Ovary (tissue), 9 donors: ENCODE data around the gene GPC1. TPM values are rescaled to one million over a fixed set of nuclear protein-coding genes. Genes with fewer than 3 reads are reported as not detected.

ENCODE experiments used
- DNase-seq, 5 donors: peaks; one replicate each; pipeline ENCODE4 v3.0.0-alpha.2; 2019 to 2020
- H3K27ac ChIP-seq, 2 donors: fragments of 200-600 bp; one replicate each; pipeline versions ENCODE4 v1.5.1 to v1.8.0; 2019 to 2022
- H3K27me3 ChIP-seq: fragments of 200-600 bp; one replicate; pipeline ENCODE4 v1.8.0; 2022
- H3K36me3 ChIP-seq: fragments of 200-600 bp; sonication (generic); one replicate; pipeline ENCODE4 v1.5.1; 2019
- H3K4me1 ChIP-seq: one replicate; pipeline ENCODE4 v1.8.1; 2013; ENCODE audit warnings: mild to moderate bottlenecking, moderate library complexity; ENCODE audit not compliant: insufficient read depth
- H3K4me3 ChIP-seq: fragments of 200-600 bp; sonication (generic); one replicate; pipeline ENCODE4 v1.5.1; 2017
- H3K9me3 ChIP-seq, 2 donors: fragments of 200-600 bp in 1 of 2; sonication (generic) in 1 of 2; one replicate each; pipeline versions ENCODE4 v1.5.1 to v1.8.1; 2013 to 2019; ENCODE audit warnings: mild to moderate bottlenecking in 1 of 2, moderate library complexity in 1 of 2
- EP300 ChIP-seq: sonication (generic); formaldehyde crosslinking; IDR thresholded peaks from one replicate; pipeline ENCODE4 v1.6.1; 2017; ENCODE audit warnings: antibody characterized with exemption
- POLR2A ChIP-seq: fragments of 450-650 bp; IDR thresholded peaks from one replicate; pipeline ENCODE4 v1.6.1; 2017; ENCODE audit warnings: antibody characterized with exemption, mild to moderate bottlenecking, moderate library complexity
- WGBS, 3 donors: extraction: QIAGEN DNeasy Blood & Tissue Kit in 1 of 3; methylation state at CpG; one replicate each; pipeline versions ENCODE4 v1.1.5 to v1.1.7; 2013 to 2017; 5-methylcytosine and 5-hydroxymethylcytosine counted together
- intact Hi-C, 4 donors: fragments of 100-400 bp; cut with DNase I; formaldehyde crosslinking; loops; one replicate each; pipeline versions ENCODE4 v1.11.0 to v1.15.1; 2022 to 2023
- polyA plus RNA-seq, 2 donors: library from polyadenylated mRNA; stranded (reverse); fragments of 200-250 nt in 1 of 2; fragments of 350-450 nt in 1 of 2; fragmentation: Illumina TruSeq in 1 of 2; extraction: RNeasy Lipid Tissue Mini Kit (QIAGEN cat#74804) in 1 of 2; gene quantifications; one replicate each; pipeline ENCODE4 v1.2.3, GENCODE V29; 2013 to 2014
- total RNA-seq, 7 donors: library from RNA; depleted of rRNA in 2 of 7; stranded (reverse); fragments of >200 nt in 2 of 7; fragmentation: NEBNext Ultra II Directional in 3 of 7; extraction: Animal tissue kit (Norgen Biotek cat#: 25700) in 3 of 7; gene quantifications; one replicate each; pipeline versions ENCODE4 v1.1.0 to v1.2.4, GENCODE V29; 2016 to 2023
- TF ChIP-seq, protein P1 (sequence below), 3 donors: fragments of 450-650 bp in 2 of 3; fragments of 200-600 bp in 1 of 3; IDR thresholded peaks; one replicate each; pipeline versions ENCODE4 v1.5.1 to v1.8.0; 2016 to 2022; ENCODE audit warnings: antibody characterized with exemption in 3 of 3, mild to moderate bottlenecking in 1 of 3
- donor health status: DM: no; HTN: no; CAD: no; lungs with moderate emphysema.
- donor health status: DM: no; HTN: no; CAD: no.
- donor health status: Bipolar disorder and iron deficiency.
- donor health status: DM: yes; HTN: yes; CAD: no.
- donor health status: DM: no; HTN: no; CAD: no.
- donor health status: DM: yes; HTN: yes; CAD: no.

The GPC1 gene
- total and polyA plus RNA-seq, 9 donors: 2.9 to 149 (median 71.4) TPM

DNA sequence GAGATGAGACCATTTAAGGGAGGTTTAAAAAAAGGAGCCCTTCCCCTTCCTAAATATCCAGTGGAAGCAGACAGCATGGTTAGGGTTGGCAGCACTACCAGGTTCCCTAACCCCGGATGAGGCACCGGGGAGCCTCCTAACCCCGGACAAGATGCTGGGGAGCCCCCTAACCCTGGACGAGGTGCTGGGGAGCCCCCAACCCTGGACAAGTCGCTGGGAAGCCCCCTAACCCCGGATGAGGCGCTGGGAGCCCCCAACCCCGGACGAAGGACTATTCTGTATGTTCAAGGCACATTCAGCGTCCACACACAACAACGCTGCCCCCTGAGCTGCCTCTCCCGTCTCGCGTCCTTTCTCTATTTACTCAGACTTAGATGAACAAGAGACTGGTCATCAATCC, 70.4 kb downstream of the GPC1 start:
- Histone ChIP-seq H3K27me3 (no peaks in the 10 kb centered on the region), H3K4me1 (no peaks in the 10 kb centered on the region), H3K4me3 (no peak overlapping the region), H3K36me3 (no peaks in the 10 kb centered on the region), H3K9me3 (no peaks in the 10 kb centered on the region), H3K27ac (no peak overlapping the region)
- intact Hi-C loops: loop anchor here in 1 of 4 donors (10.0 kb wide), 1 partner anchor 109 kb away; no protein-coding TSS in a partner anchor
- no peak for DNase-seq
- 79 to 92% (median 82%) methylated on average over 14 of the region's 14 CpGs for WGBS, 3 donors
- TF ChIP-seq EP300: no peak
- TF ChIP-seq, protein P1, sequence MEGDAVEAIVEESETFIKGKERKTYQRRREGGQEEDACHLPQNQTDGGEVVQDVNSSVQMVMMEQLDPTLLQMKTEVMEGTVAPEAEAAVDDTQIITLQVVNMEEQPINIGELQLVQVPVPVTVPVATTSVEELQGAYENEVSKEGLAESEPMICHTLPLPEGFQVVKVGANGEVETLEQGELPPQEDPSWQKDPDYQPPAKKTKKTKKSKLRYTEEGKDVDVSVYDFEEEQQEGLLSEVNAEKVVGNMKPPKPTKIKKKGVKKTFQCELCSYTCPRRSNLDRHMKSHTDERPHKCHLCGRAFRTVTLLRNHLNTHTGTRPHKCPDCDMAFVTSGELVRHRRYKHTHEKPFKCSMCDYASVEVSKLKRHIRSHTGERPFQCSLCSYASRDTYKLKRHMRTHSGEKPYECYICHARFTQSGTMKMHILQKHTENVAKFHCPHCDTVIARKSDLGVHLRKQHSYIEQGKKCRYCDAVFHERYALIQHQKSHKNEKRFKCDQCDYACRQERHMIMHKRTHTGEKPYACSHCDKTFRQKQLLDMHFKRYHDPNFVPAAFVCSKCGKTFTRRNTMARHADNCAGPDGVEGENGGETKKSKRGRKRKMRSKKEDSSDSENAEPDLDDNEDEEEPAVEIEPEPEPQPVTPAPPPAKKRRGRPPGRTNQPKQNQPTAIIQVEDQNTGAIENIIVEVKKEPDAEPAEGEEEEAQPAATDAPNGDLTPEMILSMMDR (IDR thresholded peaks at IDR 0.05): no peak
- TF ChIP-seq POLR2A: no peak

DNA sequence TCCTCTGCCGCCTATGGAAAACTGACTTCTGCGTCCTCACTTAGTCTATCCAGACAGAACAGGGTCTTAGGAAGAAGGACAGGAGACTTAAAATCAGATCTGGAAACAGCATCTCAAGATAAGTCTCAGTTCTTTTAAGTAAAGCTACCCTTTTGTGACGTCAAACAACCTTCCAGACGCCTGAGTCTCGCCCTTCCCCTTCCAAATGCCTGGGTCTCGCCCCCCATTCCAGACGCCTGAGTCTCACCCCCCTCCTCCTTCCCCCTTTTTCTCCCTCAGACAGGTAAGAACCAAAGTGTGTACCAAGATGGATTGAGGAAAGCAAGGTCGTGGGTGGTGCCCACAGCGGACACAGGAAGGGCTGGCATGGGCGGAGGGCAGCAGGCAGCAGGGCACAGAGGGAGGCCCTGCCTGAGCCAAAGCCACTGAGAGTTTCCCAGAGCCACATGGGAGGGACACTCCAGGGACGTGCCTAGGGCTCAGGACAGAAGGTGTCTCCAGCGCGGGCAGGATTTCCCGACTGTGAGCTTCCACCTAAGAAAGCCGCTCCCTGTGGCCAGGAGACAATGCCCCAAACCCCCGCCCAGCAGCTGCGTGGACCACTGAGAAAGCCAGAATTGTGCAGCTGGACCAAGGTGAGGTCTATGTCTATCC, 71.1 kb downstream of the GPC1 start:
- Histone ChIP-seq H3K4me3 (no peak overlapping the region), H3K27me3 (no peaks in the 10 kb centered on the region), H3K4me1 (no peaks in the 10 kb centered on the region), H3K27ac (no peak overlapping the region), H3K9me3 (no peaks in the 10 kb centered on the region), H3K36me3 (no peaks in the 10 kb centered on the region)
- TF ChIP-seq EP300 (no peak), POLR2A (no peak)
- TF ChIP-seq, protein P1 (IDR thresholded peaks at IDR 0.05): no peak
- 85 to 90% (median 89%) methylated on average over 17 of the region's 17 CpGs for WGBS, 3 donors
- no peak for DNase-seq
- intact Hi-C loops: loop anchor here in 1 of 4 donors (10.0 kb wide), 1 partner anchor 108 kb away; no protein-coding TSS in a partner anchor

DNA sequence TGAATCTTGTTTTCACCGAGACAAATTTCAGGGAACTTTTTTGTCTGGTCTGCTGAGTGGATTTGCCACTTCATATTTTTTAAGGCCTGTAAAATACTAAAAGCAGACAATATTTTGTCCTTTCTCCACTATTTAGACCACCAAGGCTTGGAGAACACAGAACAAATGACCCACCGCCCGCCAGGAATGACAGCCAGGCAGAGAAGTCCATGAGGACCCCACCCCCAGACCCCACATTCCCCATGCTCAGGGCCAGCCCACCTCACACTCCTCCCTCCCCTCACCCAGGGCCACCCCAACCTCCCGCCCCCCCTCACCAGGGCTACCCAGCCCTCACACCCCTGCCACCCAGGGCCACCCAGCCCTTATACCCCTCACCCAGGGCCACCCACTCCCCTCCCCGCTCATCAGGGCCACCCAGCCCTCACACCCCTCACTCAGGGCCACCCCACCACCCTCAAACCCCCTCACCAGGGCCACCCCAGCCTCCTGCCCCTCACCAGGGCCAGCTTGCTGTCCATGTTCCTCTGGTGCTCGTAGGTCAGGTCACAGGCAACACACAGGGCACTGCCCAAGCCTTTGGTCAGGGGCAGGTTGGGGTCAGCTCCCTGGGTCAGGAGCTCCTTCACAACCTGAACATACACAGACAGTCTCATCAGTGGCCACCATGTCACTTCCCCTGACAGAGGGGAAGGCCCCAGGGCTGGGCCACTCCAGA, 71.8 kb downstream of the GPC1 start:
- WGBS, 3 donors: 93 to 95% (median 95%) methylated on average over 6 of the region's 6 CpGs
- Histone ChIP-seq H3K27me3 (no peaks in the 10 kb centered on the region), H3K9me3 (no peaks in the 10 kb centered on the region), H3K36me3 (no peaks in the 10 kb centered on the region), H3K4me3 (no peak overlapping the region), H3K4me1 (no peaks in the 10 kb centered on the region), H3K27ac (no peak overlapping the region)
- no peak for TF ChIP-seq POLR2A
- DNase-seq: no peak
- intact Hi-C loops: loop anchor here in 1 of 4 donors (10.0 kb wide), 1 partner anchor 108 kb away; no protein-coding TSS in a partner anchor

DNA sequence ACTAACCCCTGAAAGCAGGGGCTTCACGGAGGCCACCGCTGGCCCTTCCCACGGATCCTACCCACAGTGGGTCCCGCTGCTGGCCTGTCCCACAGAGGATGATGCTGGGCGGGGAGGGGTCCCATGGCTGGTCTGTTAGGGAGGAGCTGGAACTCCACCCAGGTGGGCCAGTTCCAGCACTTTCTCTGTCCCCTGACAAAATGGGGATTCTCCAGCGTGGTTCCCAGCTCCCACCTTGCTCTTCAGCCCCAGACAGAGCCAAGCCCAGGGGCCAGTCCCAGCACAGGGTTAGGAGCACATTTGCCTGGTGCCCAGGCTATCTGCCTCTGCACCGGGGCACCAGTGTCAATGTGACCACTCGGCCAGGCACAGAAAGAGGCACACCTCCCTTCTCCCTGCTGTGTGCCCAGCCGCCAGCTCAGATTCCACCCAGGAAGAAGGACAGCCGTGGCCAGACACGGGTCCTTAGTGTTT, 72.4 kb downstream of the GPC1 start:
- WGBS, 3 donors: 93 to 98% (median 94%) methylated on average over 7 to 11 of the region's 11 CpGs
- Histone ChIP-seq H3K4me1 (no peaks in the 10 kb centered on the region), H3K27ac (no peak overlapping the region), H3K36me3 (no peaks in the 10 kb centered on the region), H3K27me3 (no peaks in the 10 kb centered on the region), H3K9me3 (no peaks in the 10 kb centered on the region), H3K4me3 (no peak overlapping the region)
- intact Hi-C loops: loop anchor here in 1 of 4 donors (10.0 kb wide), 1 partner anchor 107 kb away; no protein-coding TSS in a partner anchor
- TF ChIP-seq POLR2A (no peak), EP300 (no peak)
- TF ChIP-seq, protein P1 (IDR thresholded peaks at IDR 0.05): no peak
- DNase-seq: no peak
